Activated CD8-positive, alpha-beta T cell treated with anti-CD3 and anti-CD28 coated beads for 36 hours (primary cell): ENCODE results near the gene TRIO. TPM values are rescaled to one million over a fixed set of nuclear protein-coding genes. Genes with fewer than 3 reads are reported as not detected.

ENCODE experiments used
- ATAC-seq: fragments of 200-7000 bp; cut with Tn5 transposase; one replicate; pipeline ENCODE4 v1.10.0; 2021; ENCODE audit warnings: mild to moderate bottlenecking, moderate library complexity
- CTCF ChIA-PET: fragments of 350-600 bp; sonication (Branson Sonifier 250); formaldehyde crosslinking; loops from one replicate; lab custom pipeline; 2021; ENCODE audit warnings: antibody characterized with exemption; lab: Charles Lee
- POLR2A ChIA-PET: fragments of 350-600 bp; sonication (Branson Sonifier 250); formaldehyde crosslinking; loops from one replicate; lab custom pipeline; 2021; ENCODE audit warnings: antibody characterized with exemption; lab: Charles Lee
- DNase-seq: peaks from one replicate; pipeline ENCODE4 v3.0.0-alpha.2; 2020
- H3K27ac Mint-ChIP-seq: one replicate; pipeline ENCODE4 v1.8.0; 2021; ENCODE audit warnings: mild to moderate bottlenecking, mixed read lengths
- H3K27me3 Mint-ChIP-seq: one replicate; pipeline ENCODE4 v1.8.0; 2021; ENCODE audit warnings: mixed read lengths
- H3K36me3 Mint-ChIP-seq: one replicate; pipeline ENCODE4 v1.8.0; 2021; ENCODE audit warnings: low read depth, mixed read lengths
- H3K4me1 Mint-ChIP-seq: one replicate; pipeline ENCODE4 v1.8.0; 2021; ENCODE audit warnings: low read depth, mixed read lengths
- H3K4me3 Mint-ChIP-seq: one replicate; pipeline ENCODE4 v1.8.0; 2021; ENCODE audit warnings: mild to moderate bottlenecking, moderate library complexity, mixed read lengths
- H3K9me3 Mint-ChIP-seq: one replicate; pipeline ENCODE4 v1.8.0; 2021; ENCODE audit warnings: mixed read lengths
- CTCF ChIP-seq: fragments of 200-600 bp; IDR thresholded peaks from one replicate; pipeline ENCODE4 v1.8.0; 2022; ENCODE audit warnings: antibody characterized with exemption, mild to moderate bottlenecking
- intact Hi-C: fragments of 100-400 bp; cut with micrococcal nuclease; formaldehyde crosslinking; loops from one replicate; pipeline ENCODE4 v1.10.0; 2022
- total RNA-seq, 2 experiments: library from RNA; stranded (reverse); gene quantifications; one replicate each; pipeline ENCODE4 v1.2.3, GENCODE V29; 2021

The TRIO gene
- total RNA-seq, 2 experiments from 2014 or later = 11.4 to 11.5 TPM

GRCh38 chr5:14144586-14145434 is 1.7 kb downstream of the TRIO start:
- DNase-seq (peak; percentile 48), ATAC-seq (peak; percentile 62)
- ChIA-PET CTCF (interaction anchor here (1.6 kb wide), 1 partner anchor 36 kb away, joined by 5 read pairs; no protein-coding TSS in a partner anchor), POLR2A (no interaction called here)
- H3K4me1 Mint-ChIP-seq = peaks cover 8% of the 10 kb centered on the region
- no peak for TF ChIP-seq CTCF
- H3K36me3 Mint-ChIP-seq = no peaks in the 10 kb centered on the region
- peak overlapping the region; percentile 77 for H3K4me3 Mint-ChIP-seq
- H3K9me3 Mint-ChIP-seq = no peaks in the 10 kb centered on the region
- peaks cover 55% of the 10 kb centered on the region for H3K27me3 Mint-ChIP-seq
- no peak overlapping the region for H3K27ac Mint-ChIP-seq
- intact Hi-C loops = no loop called here

- Mint-ChIP-seq H3K9me3 (no peaks in the 10 kb centered on the region), H3K4me3 (peak overlapping the region; percentile 74), H3K27ac (no peak overlapping the region), H3K27me3 (peaks cover 56% of the 10 kb centered on the region), H3K4me1 (peaks cover 8% of the 10 kb centered on the region), H3K36me3 (no peaks in the 10 kb centered on the region)
- ATAC-seq = no peak
- intact Hi-C loops = no loop called here
- ChIA-PET CTCF (interaction anchor here (1.6 kb wide), 1 partner anchor 36 kb away, joined by 5 read pairs; no protein-coding TSS in a partner anchor), POLR2A (no interaction called here)
- DNase-seq = no peak
- no peak for TF ChIP-seq CTCF
Observed at GRCh38 chr5:14145435-14146334, 2.5 kb downstream of the TRIO start.

GRCh38 chr5:14146725-14147124 is 3.6 kb downstream of the TRIO start:
- H3K4me3 Mint-ChIP-seq = no peak overlapping the region
- peaks cover 8% of the 10 kb centered on the region for H3K4me1 Mint-ChIP-seq
- no peaks in the 10 kb centered on the region for H3K9me3 Mint-ChIP-seq
- H3K27me3 Mint-ChIP-seq = peaks cover 51% of the 10 kb centered on the region
- TF ChIP-seq CTCF = no peak
- H3K27ac Mint-ChIP-seq = no peak overlapping the region
- CTCF ChIA-PET = interaction anchor here (1.6 kb wide), 1 partner anchor 37 kb away, joined by 5 read pairs; no protein-coding TSS in a partner anchor
- H3K36me3 Mint-ChIP-seq = no peaks in the 10 kb centered on the region
- POLR2A ChIA-PET = no interaction called here
- ATAC-seq = no peak
- no peak for DNase-seq
- intact Hi-C loops = no loop called here

- ATAC-seq = no peak
- CTCF ChIA-PET = interaction anchor here (1.2 kb wide), 1 partner anchor 61 kb away, joined by 3 read pairs; no protein-coding TSS in a partner anchor
- no peak overlapping the region for H3K27ac Mint-ChIP-seq
- no peak for DNase-seq
- peaks cover 50% of the 10 kb centered on the region for H3K27me3 Mint-ChIP-seq
- peaks cover 8% of the 10 kb centered on the region for H3K4me1 Mint-ChIP-seq
- no peak overlapping the region for H3K4me3 Mint-ChIP-seq
- POLR2A ChIA-PET = no interaction called here
- H3K9me3 Mint-ChIP-seq = no peaks in the 10 kb centered on the region
- H3K36me3 Mint-ChIP-seq = no peaks in the 10 kb centered on the region
- no peak for TF ChIP-seq CTCF
- intact Hi-C loops = no loop called here
Observed at GRCh38 chr5:14147210-14147609, 4.1 kb downstream of the TRIO start.
